Left forelimb (tissue), 1 donor: ENCODE results near the gene DPH1.
"Not testable (repeated sequence)": the region's sequence is repeated elsewhere in the genome, so short reads cannot be mapped to it uniquely, and the experiment has no call there.

Experiments used
- DNase-seq: peaks from one replicate; pipeline ENCODE4 v3.0.0-alpha.2; 2018; ENCODE audit warnings: low spot score

The DPH1 gene

DNA sequence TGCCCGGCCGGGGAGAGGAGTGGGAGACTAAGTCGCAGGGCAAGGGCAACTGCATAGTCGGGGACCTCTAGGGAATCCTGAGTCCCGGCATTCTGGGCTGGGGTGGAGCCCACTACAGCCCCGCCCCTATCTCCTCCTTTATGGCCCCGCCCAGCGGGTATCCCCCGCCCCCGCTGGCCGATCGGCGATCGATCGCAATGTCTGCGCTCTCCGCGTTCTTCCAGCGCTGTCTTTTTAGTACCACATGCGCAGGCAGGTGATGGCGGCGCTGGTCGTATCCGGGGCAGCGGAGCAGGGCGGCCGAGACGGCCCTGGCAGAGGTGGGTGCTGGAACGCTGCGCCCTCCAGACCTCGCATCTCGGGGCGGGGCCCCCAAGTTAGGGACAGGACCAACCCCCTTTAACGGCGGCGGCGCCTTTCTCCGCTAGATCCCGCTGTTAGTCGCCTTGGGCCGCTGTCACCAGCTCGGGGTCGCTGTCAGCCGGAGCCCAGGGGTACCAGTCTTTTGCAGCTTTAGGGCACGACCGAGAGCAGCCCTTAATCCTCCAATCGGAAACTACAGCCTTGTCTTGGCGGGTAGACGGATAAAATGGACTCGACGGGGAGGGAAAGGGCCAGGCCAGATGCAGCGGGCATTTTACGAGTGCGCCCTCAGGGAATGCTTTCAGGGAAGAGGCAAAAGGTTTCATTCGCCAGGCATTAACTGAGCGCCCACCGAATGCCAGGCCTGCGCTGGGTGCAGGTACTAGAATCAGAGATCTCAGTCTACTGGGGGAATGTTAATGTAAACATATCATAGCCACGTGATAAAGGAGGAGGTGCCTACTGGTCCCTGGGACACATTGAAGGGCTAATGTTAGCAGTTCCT is at the start of gene DPH1:
TSS of gene DPH1 (plus strand) at position 243 of the 868 bp plus-strand sequence. CDS start at position 260, 17 bp downstream.
- peak; percentile 88 for DNase-seq

DNA sequence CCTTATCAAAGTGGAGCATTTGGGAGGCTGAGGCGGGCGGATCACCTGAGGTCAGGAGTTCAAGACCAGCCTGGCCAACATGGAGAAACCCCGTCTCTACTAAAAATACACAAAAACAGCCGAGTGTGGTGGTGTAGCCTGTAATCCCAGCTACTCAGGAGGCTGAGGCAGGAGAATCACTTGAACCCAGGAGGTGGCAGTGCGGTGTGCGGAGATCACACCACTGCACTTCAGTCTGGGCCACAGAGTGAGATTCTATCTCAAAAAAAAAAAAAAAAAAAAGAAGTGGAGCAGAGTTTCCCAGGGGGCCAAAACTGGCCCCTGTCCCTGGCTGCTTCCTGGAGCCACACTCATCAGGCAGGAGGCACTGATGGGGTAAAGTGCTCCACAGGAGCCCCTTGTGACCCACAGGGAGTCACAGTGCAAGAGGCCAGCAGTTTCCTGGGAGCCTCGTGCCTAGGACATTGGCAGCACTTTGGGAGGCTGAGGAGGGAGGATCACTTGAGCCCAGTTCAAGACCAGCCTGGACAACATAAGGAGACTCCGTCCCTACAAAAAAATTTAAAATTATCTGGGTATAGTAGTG is 49.2 kb upstream of the DPH1 start:
- no peak for DNase-seq

DNA sequence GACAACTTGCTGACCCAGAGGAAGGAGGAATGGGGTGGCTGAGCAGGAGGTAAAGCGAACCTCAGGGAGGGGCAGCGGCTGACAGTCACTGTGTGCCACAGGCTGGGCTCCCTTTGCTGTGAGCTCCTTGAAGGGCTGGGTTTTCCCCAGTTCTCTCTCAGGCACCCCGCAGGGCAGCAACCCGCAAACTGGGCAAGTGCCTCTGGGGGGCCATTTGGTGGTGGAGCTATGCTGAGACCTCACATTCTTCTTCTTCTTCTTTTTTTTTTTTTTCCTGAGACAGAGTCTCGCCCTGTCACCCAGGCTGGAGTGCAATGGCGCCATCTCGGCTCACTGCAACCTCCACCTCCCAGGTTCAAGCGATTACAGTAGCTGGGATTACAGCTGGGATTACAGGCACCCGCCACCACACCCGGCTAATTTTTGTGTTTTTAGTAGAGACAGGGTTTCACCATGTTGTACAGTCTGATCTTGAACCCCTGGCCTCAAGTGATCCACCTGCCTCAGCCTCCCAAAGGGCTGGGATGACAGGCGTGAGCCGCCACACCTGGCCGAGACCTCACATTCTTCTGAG is 47.1 kb upstream of the DPH1 start:
- not testable (repeated sequence) for DNase-seq

DNA sequence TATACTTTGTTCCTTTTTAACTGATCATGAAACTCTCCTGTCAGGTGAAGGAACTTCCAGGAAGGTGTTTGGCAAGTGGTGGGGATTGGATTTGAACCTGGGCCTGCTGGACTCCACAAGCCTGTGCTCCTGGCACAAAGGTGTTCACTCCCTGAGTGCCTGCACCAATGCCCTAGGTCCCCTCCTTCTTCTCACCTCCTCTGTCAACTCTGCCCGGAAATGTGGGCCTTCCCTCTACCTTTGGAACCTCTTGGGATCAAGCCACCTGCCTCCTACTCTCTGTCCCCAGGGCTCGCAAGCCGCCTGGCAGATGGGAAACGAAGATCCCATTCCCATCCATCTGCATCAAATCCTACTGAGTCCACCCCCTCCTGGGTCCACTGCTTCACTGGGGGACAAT is 44.9 kb upstream of the DPH1 start:
- no peak for DNase-seq

DNA sequence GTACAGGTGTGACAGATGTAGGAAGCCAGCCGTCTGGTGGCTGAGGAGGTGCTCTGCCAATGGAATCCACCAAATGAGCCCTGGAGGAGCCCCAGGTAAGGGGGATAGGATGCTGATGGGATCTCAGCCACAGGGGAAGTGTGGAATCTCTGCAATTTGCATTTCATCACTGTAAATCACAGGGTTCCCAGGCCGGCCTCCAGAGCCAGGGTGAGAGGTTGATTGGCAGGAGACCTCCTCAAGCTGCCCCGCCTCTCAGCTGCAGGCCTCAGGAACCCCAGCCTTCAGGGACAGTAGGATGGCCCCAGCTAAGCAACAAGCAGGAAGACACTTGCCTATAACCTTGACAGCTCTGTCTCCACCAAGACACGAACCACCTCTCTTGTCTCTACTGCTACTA is 44.3 kb upstream of the DPH1 start:
- DNase-seq = no peak

DNA sequence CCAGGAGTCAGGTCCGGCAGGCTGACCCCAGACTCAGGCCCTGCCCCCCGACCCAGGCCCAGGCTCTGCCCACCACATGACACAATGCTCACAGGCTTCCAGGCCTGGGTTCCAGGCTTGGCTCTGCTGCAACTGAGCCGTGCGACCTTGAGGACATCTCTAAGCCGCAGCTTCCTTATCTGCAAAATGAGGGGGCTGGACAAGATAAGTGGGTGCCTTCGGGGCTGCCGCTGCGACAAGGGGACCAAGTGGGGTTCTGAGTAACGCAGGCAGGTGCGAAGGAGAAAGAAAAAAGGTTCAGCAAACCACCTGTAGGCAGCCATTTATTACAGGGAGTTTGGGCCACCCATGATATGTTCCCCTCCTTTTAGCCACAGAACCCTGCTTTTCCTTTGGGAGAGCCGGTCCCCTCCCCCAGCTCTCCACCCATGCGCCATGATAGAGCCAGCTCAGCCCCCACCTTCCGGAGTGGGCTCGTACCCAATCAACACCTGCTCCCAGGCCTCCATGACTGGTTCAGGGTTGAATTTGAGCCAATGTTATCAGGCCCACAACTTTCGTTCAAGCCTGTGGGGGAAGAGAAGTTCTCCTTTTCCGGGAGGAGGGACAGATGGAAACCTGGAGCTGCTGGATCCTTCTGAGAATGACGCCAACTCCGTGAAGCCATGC is 43.0 kb upstream of the DPH1 start:
- DNase-seq = no peak

DNA sequence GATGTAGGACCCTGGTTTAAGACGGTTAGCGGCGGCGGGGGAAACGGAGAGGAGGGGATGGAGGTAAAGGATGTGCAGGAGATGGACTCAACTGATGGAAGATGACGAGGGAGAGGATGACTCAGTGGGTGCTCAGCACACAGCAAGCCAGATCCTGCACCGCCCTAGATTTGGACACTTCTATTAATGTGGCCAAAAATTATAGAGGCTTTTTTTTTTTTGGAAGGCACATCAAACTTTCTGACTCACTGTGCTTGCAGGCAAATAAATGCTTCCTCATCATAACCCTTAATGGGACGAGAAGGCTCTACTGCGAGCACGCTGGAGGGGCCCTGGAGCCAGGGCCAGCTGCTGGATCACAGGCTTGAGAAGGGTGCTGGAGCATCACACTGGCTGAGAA is 40.8 kb upstream of the DPH1 start:
- no peak for DNase-seq

DNA sequence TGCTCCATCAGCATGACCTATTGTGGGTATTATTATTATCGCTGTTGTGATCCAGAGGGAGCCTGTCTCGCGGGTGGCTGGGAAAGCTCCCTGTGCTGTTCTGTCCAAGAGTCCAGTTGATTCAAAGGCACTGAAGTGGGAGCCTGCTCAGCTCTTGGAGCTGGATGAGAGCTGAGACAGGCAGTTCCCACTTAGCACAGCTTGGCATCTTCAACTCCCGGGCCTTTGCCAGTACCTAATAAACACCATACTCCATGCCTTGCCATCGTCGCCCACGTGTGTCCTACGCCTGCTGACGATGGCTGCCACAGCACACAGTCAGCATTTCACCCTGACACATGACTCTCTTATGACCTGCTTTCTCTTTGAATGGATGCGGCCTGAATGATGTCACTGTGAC is 37.4 kb upstream of the DPH1 start:
- no peak for DNase-seq

DNA sequence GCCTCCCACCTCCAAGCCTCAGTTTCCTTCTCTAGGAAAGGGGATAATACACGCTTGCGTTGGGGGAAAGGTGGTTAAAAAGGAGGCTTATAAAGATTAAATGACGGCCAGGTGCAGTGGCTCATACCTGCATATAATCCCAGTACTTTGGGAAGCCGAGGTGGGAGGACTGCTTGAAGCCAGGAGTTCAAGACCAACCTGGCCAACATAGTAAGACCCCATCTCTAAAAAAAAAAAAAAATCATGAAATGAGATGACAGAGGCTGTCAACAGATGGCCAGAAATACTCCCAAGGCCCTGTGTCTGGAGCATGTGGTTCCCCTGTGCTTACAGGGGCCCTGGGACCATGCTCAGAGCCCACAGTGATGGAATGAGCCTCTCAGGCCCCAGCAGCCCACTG is 35.2 kb upstream of the DPH1 start:
- no peak for DNase-seq

DNA sequence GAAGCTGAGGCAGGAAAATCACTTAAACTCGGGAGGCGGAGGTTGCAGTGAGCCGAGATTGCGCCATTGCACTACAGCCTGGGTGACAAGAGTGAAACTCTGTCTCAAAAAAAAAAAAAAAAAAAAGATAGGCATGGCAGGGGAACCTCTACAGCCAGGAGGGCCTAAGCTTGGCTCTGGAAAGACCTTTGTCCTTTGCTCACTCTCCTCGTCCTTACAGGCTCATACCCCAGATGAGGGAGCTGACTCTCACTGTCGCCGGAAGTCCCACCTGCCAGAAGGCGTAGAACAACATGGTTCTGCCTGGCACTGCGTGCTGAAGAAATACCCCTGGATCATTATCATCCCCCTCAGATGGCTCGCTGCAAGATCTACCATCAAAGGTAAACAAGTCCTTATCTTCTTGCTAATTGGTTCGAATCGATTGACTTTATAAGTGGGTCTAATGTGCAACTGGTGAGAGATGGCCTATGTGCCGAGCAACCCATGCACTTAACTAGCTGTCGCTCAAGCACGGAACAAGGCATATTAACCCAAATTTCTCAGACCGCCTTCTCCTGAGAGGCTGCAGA is 34.5 kb upstream of the DPH1 start:
- no peak for DNase-seq

DNA sequence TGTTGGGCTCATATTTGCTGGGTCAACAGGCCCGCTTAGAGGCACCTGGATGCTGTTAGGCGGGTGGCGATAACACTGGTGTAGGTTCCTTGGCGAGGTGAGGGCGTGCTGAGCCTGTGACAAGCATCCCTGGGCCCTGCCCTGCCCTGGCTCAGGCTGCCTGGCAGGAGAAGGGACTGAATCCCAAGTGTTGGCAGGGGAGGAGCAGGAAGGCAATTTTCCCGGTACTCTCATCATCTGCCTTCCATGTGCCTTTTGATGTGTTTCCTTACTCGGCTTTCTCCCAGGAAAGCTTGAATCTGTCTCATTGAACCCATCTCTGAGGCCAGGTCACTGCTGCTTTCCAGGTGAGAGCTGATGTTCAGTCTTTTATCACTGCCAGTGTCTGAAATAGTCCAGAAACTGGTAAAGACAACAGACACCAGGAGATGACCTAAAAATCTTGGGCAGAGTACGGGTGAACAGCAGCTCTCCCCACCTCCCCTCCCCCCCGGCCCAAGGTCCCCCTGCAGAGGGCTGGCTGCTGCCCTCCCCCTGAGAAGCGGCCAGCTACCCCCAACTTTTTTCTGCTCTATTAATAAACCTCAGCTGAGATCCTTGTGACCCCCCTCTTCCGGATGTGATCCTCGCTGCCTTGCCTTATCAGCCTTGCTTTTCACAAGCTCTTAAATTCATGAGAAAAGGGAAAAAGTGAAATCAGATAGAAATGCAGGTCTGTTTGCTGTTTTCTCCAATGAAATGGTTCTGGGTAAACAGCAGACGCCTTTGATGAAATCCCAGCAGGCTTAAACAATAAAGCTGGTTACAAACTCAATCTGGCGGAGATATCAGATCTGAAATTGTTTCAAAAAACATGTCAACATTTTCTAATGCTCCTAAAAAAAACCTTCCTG is 33.8 kb upstream of the DPH1 start:
- no peak for DNase-seq

DNA sequence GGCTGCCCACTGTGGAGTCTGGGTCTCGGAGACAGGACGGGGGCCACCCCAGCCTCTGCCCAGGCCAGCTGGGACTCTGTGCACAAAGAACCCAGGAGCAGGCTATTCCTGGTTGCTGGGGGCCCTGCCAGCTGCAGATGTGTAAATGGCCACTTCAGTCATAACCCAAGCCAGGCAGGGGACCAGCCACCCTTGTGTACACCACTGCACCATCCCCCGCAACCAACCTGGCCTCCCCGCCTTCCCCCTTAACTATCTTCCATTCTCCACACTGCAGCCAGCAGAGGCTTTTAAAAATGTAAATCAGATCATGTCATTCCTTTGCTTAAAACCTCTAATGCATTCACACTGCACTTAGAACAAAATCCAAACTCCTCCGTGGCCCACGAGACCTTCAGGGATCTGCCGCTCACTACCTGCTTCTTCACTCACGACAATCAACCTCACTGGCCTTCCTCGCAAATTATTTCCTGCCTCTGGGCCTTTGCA is 33.1 kb upstream of the DPH1 start:
- no peak for DNase-seq

DNA sequence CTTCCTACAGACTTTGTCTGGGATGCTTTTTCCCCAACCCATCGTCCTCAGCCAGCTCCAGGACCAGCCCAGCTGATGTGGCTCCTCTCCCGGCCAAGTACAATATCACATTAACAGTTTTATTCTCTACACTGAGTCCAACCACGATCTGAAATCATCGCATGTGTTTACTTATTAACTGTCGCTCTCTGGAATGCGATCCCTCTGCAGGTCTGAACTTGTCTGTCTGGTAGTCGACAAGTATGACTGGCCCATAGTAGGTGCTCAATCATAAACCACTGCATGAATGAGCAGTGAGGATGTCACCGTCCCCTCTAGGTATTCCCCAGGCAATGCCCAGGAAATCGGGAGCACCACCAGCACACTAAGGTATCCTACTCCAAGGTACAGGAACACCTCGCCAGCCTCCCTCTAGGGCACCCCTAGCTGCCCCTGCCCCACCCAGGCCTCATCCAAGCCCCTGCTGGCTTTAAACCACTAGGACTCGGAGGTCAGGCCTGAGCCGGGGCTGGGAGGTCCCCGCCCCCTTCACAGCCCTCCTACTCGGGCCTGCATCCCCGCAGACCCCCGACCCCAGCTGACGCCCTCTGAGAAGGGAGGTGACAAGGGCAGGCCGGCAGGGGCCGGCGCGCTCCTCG is 32.5 kb upstream of the DPH1 start:
- DNase-seq = no peak

DNA sequence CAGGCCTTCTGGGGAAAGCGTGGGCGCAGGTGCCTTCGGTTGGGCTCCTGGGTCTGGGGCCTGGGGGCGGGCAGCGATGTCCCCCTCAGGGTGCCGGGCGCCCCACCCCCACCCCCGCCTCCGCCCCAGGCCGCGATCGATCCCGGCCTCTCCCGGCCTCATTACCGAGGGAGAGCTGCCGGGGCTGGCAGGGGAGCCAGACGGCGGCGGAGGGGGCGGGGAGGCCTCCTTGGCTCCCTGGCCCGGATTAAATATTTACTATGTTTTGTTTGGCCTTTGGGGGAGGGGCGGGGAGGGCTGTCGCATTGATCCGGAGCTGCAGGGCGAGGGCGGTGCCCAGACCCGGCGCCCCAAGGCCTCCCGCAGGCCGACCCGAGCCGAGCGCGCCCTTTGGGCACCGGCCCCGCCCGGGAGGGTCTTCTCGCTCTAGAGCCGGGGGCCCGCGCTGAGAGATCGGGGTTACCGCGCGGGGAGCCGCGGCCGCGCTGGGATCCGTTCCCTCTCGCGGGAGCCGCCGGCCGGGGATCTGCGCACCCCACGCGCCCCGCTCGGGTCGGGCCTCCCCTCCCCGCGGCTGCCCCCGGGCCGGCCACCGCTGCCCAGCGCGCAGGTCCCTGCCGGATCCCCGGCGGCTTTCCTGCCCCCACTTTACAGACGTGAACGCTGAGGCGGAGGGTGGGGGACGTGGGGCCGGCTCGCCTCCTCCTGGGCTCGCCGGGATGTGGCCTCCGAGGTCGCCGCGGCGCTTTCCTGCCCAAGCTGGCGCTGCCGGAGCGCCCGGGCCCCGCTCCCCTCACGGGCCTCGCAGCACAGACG is 31.8 kb upstream of the DPH1 start:
- DNase-seq = no peak

DNA sequence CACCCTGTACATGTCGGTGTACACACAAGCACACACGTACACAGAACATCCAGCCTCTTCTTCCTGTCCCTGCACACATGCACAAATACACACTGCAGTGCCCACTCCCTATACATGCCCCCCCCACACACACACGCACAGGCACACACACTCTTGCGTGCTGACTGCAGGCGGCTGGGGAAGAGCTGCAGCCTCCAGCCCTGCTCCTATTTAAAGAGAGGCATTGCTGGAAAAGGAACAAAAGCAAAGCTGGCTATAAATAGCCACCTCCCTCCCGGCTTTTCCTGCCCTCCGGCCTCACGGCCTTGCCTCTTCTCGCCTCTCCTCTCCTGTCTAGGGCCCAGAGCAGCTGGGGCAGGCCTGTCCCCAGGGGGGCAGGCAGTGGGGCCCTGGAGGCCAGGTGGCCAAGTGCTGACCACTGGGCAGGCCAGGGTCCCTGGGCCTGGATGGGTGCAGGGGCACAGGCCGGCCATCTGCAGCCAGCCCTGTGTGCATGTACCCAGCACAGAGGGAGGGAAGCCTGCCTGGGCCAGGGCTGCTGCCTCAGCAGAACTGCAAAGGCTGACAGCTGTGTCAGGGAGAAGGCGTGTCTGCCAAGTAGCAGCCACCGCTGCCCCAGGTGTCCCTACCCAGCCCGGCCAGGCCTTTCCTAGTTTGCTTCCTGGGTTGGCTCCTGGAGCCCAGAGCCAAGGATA is 30.2 kb upstream of the DPH1 start:
- peak; percentile 78 for DNase-seq

DNA sequence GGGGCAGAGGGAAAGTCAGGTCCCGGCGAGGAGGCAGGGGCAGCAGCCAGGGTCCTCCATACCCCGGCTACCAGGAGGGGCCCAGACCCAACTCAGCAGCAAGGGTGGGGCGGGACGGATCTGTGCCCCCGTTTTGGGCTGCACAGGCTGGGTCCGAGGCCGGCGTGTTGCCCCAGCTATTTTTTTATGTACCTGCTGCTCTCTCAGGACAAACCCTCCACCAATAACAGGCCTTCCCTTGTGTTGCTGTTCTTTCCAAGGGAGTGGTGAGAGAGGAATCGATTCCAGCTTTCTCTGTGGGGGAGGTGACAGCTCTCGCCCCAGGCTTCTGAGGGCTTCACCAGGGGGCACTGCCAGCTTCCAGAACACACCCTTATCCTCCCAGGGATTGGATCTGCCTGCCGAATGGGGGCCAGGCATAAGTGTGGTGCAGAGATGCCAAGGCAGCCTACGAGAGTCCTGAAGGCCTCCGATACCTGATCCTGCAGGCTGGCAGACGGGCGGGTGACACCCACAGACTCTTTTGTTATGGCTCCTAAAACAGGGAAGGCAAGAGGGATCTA is 27.1 kb upstream of the DPH1 start:
- DNase-seq = no peak

DNA sequence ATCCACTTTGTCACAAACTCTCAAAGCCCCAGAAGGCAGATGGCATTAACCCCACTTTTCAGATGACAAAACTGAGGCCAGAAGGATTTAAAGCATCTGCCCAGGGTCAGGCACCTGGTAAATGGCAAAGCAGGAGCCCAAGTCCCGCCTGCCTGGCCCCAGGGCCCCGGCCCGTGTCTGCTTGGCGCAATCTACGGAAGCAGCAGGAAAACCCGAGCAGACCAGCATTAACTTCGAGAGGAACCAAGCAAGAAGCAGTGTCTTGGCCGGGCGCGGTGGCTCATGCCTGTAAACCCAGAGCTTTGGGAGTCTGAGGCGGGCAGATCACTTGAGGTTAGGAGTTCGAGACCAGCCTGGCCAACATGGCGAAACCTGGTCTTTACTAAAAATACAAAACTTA is 26.4 kb upstream of the DPH1 start:
- DNase-seq = no peak

DNA sequence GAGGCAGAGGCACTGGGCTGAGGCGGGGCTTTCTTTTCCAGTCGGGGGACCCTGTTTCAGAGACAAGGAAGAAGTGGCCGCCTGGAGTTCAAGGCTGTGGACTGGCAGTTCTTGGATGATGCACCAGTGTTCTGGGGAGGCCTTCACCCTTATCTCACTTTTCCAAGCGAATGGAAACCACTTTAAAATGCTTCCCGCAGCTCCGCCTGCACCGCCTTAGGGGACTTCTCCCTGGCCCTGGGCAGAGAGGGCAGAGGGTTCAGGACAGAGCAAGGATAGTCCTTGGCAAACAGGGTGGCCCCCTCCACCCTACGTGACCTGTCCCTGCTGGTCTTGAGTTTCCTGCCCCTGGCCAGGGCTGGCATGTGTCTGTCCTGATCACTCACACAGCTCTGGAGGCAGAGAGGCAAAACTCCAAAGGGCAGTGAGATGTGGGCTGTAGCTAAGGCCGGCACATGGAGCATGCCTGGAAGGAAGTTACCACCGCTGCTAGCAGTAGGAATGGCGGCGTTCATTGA is 25.5 kb upstream of the DPH1 start:
- no peak for DNase-seq
